ENCODE measurements around the gene UBE2M.
A peak's percentile ranks its signal among the peaks of the same experiment; 100 is the strongest.
"Not testable (repeated sequence)": the region's sequence is repeated elsewhere in the genome, so short reads cannot be mapped to it uniquely, and the experiment has no call there.

Gene UBE2M

GRCh38 chr19:58555369-58555885 lies 3.0 kb downstream of the UBE2M start:
- no peak for DNase-seq

GRCh38 chr19:58554494-58555368 lies 3.7 kb downstream of the UBE2M start, which contains the start of gene CHMP2A:
CHMP2A (minus strand) TSS chr19:58555105; CDS start chr19:58554212, 893 bp downstream.
- peak; percentile 98 for DNase-seq

GRCh38 chr19:58553799-58554493 lies 4.5 kb downstream of the UBE2M start:
- DNase-seq: no peak

- DNase-seq: no peak
Observed at GRCh38 chr19:58552655-58553054, 5.8 kb downstream of the UBE2M start.

- no peak for DNase-seq
Observed at GRCh38 chr19:58551577-58552471, 6.6 kb downstream of the UBE2M start.

- no peak for DNase-seq
Observed at GRCh38 chr19:58551123-58551497, 7.3 kb downstream of the UBE2M start.

- DNase-seq: no peak
Observed at GRCh38 chr19:58550362-58551122, 7.9 kb downstream of the UBE2M start.

- no peak for DNase-seq
Observed at GRCh38 chr19:58549664-58550361, 8.6 kb downstream of the UBE2M start.

- DNase-seq: no peak
Observed at GRCh38 chr19:58548859-58549663, 9.3 kb downstream of the UBE2M start.

- no peak for DNase-seq
Observed at GRCh38 chr19:58547323-58548312, 10.8 kb downstream of the UBE2M start.

GRCh38 chr19:58546019-58546530 lies 12.3 kb downstream of the UBE2M start:
- no peak for DNase-seq

- no peak for DNase-seq
Observed at GRCh38 chr19:58545286-58546018, 13.0 kb downstream of the UBE2M start.

- peak; percentile 77 for DNase-seq
Observed at GRCh38 chr19:58544591-58545285, 13.7 kb downstream of the UBE2M start.

- peak; percentile 100 for DNase-seq
Observed at GRCh38 chr19:58543826-58544590, 14.4 kb downstream of the UBE2M start, which contains the start of gene TRIM28. TRIM28 (plus strand) TSS chr19:58544064; CDS start chr19:58544758, 694 bp downstream.

- DNase-seq: not testable (repeated sequence)
Observed at GRCh38 chr19:58542641-58543372, 15.6 kb downstream of the UBE2M start.

- not testable (repeated sequence) for DNase-seq
Observed at GRCh38 chr19:58539169-58539559, 19.2 kb downstream of the UBE2M start.

Measured in stimulated activated CD4-positive, alpha-beta T cell treated with anti-CD3 and anti-CD28 coated beads, Interleukin-4, amount 100 ng/mL, for 1 hour (primary cell).